Measurements from ENCODE around the gene GPR137B. TPM values are rescaled to one million over a fixed set of nuclear protein-coding genes. Genes with fewer than 3 reads are reported as not detected.
"Not testable (repeated sequence)": the region's sequence is repeated elsewhere in the genome, so short reads cannot be mapped to it uniquely, and the experiment has no call there.

The GPR137B gene
- polyA plus RNA-seq, 1 donor from 2014 or later: 8.2 TPM

DNA sequence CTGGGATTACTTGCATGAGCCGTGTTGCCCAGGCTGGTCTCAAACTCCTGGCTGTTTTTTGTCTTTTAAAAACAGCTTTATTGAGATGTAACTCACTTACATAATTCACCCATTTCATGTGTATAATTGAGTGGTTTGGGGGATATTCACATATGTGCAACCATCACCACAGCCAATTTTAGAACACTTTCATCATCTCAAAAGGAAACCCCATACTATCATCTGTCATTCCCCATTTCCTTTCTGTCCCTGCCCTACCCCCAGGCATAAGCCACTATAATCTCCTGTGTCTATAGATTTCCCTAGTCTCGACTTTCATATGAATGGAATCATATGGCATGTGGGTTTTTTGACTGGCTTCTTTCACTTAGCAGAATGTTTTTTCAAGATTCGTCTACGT is 43.3 kb downstream of the GPR137B start:
- H2AFZ ChIP-seq (ENCODE audit: low read depth, low read length): no peak overlapping the region
- H3F3A ChIP-seq (ENCODE audit: insufficient read depth, low read length, poor library complexity, severe bottlenecking): no peaks in the 10 kb centered on the region
- H3K36me3 ChIP-seq (ENCODE audit: insufficient read depth, low read length): no peaks in the 10 kb centered on the region
- H3K4me2 ChIP-seq (ENCODE audit: low read length): no peak overlapping the region
- no peaks in the 10 kb centered on the region for H3K9me3 ChIP-seq (ENCODE audit: low read length)
- no peak for TF ChIP-seq SMC3 (conservative IDR thresholded peaks at IDR 0.05; ENCODE audit: poor library complexity)
- no peak for TF ChIP-seq RAD21 (conservative IDR thresholded peaks at IDR 0.05)
- TF ChIP-seq MXI1 (conservative IDR thresholded peaks at IDR 0.05; ENCODE audit: poor library complexity, severe bottlenecking): no peak
- no peak for TF ChIP-seq EP300 (conservative IDR thresholded peaks at IDR 0.05; ENCODE audit: poor library complexity, severe bottlenecking)
- no peak for TF ChIP-seq EZH2 (IDR thresholded peaks at IDR 0.05; ENCODE audit: borderline replicate concordance, insufficient read depth, low read length, poor library complexity, severe bottlenecking)
- no peak for TF ChIP-seq POLR2AphosphoS5 (IDR thresholded peaks at IDR 0.05)
- H3K27me3 ChIP-seq (ENCODE audit: insufficient read depth, low read depth, low read length): no peaks in the 10 kb centered on the region
- H3K27ac ChIP-seq (ENCODE audit: low read length): no peak overlapping the region
- H3K9me2 ChIP-seq (ENCODE audit: insufficient read depth, low read length): no peaks in the 10 kb centered on the region
- no peaks in the 10 kb centered on the region for H3K79me2 ChIP-seq (replicated peaks; ENCODE audit: insufficient read depth, low read length)
- no peak overlapping the region for H3K4me3 ChIP-seq (ENCODE audit: low read length)
- H3K9ac ChIP-seq (ENCODE audit: low read length): no peak overlapping the region
- no peaks in the 10 kb centered on the region for H4K20me1 ChIP-seq (ENCODE audit: insufficient read depth)

GRCh38 chr1:236186471-236186870 is 44.1 kb downstream of the GPR137B start:
- not testable (repeated sequence) for H3K36me3 ChIP-seq (ENCODE audit: insufficient read depth, low read length); H3K4me2 ChIP-seq (ENCODE audit: low read length); H3F3A ChIP-seq (ENCODE audit: insufficient read depth, low read length, poor library complexity, severe bottlenecking); H3K79me2 ChIP-seq (replicated peaks; ENCODE audit: insufficient read depth, low read length); H3K27me3 ChIP-seq (ENCODE audit: insufficient read depth, low read depth, low read length); H3K4me3 ChIP-seq (ENCODE audit: low read length); H3K9me3 ChIP-seq (ENCODE audit: low read length); H3K27ac ChIP-seq (ENCODE audit: low read length); H3K9me2 ChIP-seq (ENCODE audit: insufficient read depth, low read length); H3K9ac ChIP-seq (ENCODE audit: low read length); H2AFZ ChIP-seq (ENCODE audit: low read depth, low read length); H4K20me1 ChIP-seq (ENCODE audit: insufficient read depth)

- not testable (repeated sequence) for H4K20me1 ChIP-seq (ENCODE audit: insufficient read depth); H3K27me3 ChIP-seq (ENCODE audit: insufficient read depth, low read depth, low read length); H3K9me2 ChIP-seq (ENCODE audit: insufficient read depth, low read length); H3K9ac ChIP-seq (ENCODE audit: low read length); H3K27ac ChIP-seq (ENCODE audit: low read length); H3K36me3 ChIP-seq (ENCODE audit: insufficient read depth, low read length); H2AFZ ChIP-seq (ENCODE audit: low read depth, low read length); H3K4me2 ChIP-seq (ENCODE audit: low read length); H3K4me3 ChIP-seq (ENCODE audit: low read length); H3K9me3 ChIP-seq (ENCODE audit: low read length); H3K79me2 ChIP-seq (replicated peaks; ENCODE audit: insufficient read depth, low read length); H3F3A ChIP-seq (ENCODE audit: insufficient read depth, low read length, poor library complexity, severe bottlenecking)
These were observed 45.7 kb downstream of the GPR137B start for GRCh38 chr1:236188084-236188483.

DNA sequence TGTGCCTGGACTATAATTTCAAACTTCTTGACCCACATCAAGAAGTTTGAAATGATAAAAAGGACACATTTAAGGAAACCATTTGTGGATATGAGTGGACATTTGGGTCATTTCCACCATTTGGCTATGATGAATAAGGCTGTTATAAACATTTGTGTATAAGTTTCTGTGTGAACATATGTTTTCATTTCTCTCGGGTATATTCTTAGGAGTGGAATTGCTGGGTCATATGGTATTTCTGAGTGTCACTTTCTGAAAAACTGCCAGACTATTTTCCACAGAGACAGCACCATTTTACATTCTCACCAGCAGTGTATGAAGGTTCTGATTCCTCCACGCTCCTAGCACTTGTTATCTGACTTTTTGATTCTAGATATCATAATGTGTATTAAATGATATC is 50.8 kb downstream of the GPR137B start:
- H2AFZ ChIP-seq (ENCODE audit: low read depth, low read length): no peak overlapping the region
- TF ChIP-seq REST (IDR thresholded peaks at IDR 0.05; ENCODE audit: borderline replicate concordance) (no peak), TAF1 (IDR thresholded peaks at IDR 0.05; ENCODE audit: low read depth) (no peak), RAD21 (conservative IDR thresholded peaks at IDR 0.05) (no peak), EZH2 (IDR thresholded peaks at IDR 0.05; ENCODE audit: borderline replicate concordance, insufficient read depth, low read length, poor library complexity, severe bottlenecking) (no peak)

More for the DNA sequence above, 50.8 kb downstream of the GPR137B start:
- Histone ChIP-seq H3K9me3 (ENCODE audit: low read length) (no peaks in the 10 kb centered on the region), H3K36me3 (ENCODE audit: insufficient read depth, low read length) (no peaks in the 10 kb centered on the region), H3K9me2 (ENCODE audit: insufficient read depth, low read length) (no peaks in the 10 kb centered on the region), H3K79me2 (replicated peaks; ENCODE audit: insufficient read depth, low read length) (no peaks in the 10 kb centered on the region), H4K20me1 (ENCODE audit: insufficient read depth) (no peaks in the 10 kb centered on the region), H3K27ac (ENCODE audit: low read length) (no peak overlapping the region), H3K9ac (ENCODE audit: low read length) (no peak overlapping the region), H3F3A (ENCODE audit: insufficient read depth, low read length, poor library complexity, severe bottlenecking) (no peaks in the 10 kb centered on the region), H3K4me2 (ENCODE audit: low read length) (no peak overlapping the region), H3K4me3 (ENCODE audit: low read length) (no peak overlapping the region), H3K27me3 (ENCODE audit: insufficient read depth, low read depth, low read length) (no peaks in the 10 kb centered on the region)
